Measurements from ENCODE around the gene TMEM45A.
"Not testable (repeated sequence)": the region's sequence is repeated elsewhere in the genome, so short reads cannot be mapped to it uniquely, and the experiment has no call there.

The TMEM45A gene

GRCh38 chr3:100533176-100533575 is 40.8 kb downstream of the TMEM45A start:
- DNase-seq (ENCODE audit: extremely low spot score): no peak
- no peak for TF ChIP-seq FOXM1 (IDR thresholded peaks at IDR 0.05; ENCODE audit: borderline replicate concordance)
- TF ChIP-seq LEF1 (IDR thresholded peaks at IDR 0.05; ENCODE audit: borderline replicate concordance): no peak
- no peak for TF ChIP-seq HDGF (IDR thresholded peaks at IDR 0.05; ENCODE audit: borderline replicate concordance)
- no peak for TF ChIP-seq NFRKB (IDR thresholded peaks at IDR 0.05)
- no peak for TF ChIP-seq FOXA1 (IDR thresholded peaks at IDR 0.05)
- no peak for TF ChIP-seq CTBP1 (IDR thresholded peaks at IDR 0.05; ENCODE audit: borderline replicate concordance)
- TF ChIP-seq L3MBTL2 (conservative IDR thresholded peaks at IDR 0.05): no peak
- TF ChIP-seq FOXK2 (IDR thresholded peaks at IDR 0.05): no peak
- POLR2A ChIA-PET: no interaction called here
- CTCF ChIA-PET: no interaction called here

DNA sequence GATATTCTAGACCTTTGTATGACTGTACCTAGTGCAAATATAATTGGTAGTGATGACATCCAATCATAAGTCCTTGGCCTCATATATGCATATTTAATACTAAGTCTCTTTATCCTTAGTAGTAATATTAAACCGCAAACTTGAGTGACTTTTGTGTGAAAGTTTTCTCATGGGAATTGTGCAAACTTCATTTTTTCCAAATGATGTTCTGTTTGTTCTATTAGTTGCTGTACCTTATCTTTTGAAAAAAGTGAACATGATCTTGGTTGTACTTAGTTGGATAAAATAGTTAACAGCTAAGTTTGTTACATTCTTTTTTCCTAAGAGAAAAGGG is 43.2 kb downstream of the TMEM45A start:
- no peak for DNase-seq (ENCODE audit: extremely low spot score)
- ChIA-PET POLR2A (no interaction called here), CTCF (no interaction called here)
- no peak for TF ChIP-seq TARDBP (IDR thresholded peaks at IDR 0.05)
- no peak for TF ChIP-seq HDGF (IDR thresholded peaks at IDR 0.05; ENCODE audit: borderline replicate concordance)
- TF ChIP-seq SUZ12 (IDR thresholded peaks at IDR 0.05): no peak
- no peak for TF ChIP-seq FOXA1 (IDR thresholded peaks at IDR 0.05)
- TF ChIP-seq L3MBTL2 (conservative IDR thresholded peaks at IDR 0.05): no peak
- TF ChIP-seq ARNT (IDR thresholded peaks at IDR 0.05): no peak
- TF ChIP-seq NFRKB (IDR thresholded peaks at IDR 0.05): no peak
- no peak for TF ChIP-seq ELF4 (IDR thresholded peaks at IDR 0.05)
- no peak for TF ChIP-seq CTBP1 (IDR thresholded peaks at IDR 0.05; ENCODE audit: borderline replicate concordance)

DNA sequence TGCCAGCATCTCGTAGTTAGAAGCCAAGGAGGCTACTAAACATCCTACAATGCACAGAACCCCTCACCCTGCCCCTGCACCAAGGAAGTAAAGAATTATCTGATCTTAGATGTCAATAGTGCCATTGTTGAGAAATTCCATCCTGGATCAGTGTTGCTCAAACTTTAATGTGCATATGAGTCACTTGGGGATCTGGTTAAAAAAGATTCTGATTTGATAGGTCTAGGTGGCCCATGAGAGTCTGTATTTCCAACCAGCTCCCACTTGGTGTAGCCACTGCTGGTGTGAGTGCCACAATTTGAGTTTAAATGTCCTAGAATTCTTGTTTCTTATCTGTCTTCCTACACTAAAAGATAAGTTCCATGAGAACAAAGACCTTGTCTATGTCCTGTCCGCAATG is 43.7 kb downstream of the TMEM45A start:
- TF ChIP-seq LEF1 (IDR thresholded peaks at IDR 0.05; ENCODE audit: borderline replicate concordance) (no peak), FOXK2 (IDR thresholded peaks at IDR 0.05) (no peak), TARDBP (IDR thresholded peaks at IDR 0.05) (no peak), ARNT (IDR thresholded peaks at IDR 0.05) (no peak), FOXA1 (IDR thresholded peaks at IDR 0.05) (no peak), CTBP1 (IDR thresholded peaks at IDR 0.05; ENCODE audit: borderline replicate concordance) (no peak), FOXM1 (IDR thresholded peaks at IDR 0.05; ENCODE audit: borderline replicate concordance) (no peak), HDGF (IDR thresholded peaks at IDR 0.05; ENCODE audit: borderline replicate concordance) (no peak), NFRKB (IDR thresholded peaks at IDR 0.05) (no peak), BHLHE40 (IDR thresholded peaks at IDR 0.05; ENCODE audit: borderline replicate concordance) (no peak), ELF4 (IDR thresholded peaks at IDR 0.05) (no peak), L3MBTL2 (conservative IDR thresholded peaks at IDR 0.05) (no peak), SP1 (IDR thresholded peaks at IDR 0.05) (no peak), ZNF384 (IDR thresholded peaks at IDR 0.05) (no peak), SUZ12 (IDR thresholded peaks at IDR 0.05) (no peak)
- TF ChIP-seq, protein P1, sequence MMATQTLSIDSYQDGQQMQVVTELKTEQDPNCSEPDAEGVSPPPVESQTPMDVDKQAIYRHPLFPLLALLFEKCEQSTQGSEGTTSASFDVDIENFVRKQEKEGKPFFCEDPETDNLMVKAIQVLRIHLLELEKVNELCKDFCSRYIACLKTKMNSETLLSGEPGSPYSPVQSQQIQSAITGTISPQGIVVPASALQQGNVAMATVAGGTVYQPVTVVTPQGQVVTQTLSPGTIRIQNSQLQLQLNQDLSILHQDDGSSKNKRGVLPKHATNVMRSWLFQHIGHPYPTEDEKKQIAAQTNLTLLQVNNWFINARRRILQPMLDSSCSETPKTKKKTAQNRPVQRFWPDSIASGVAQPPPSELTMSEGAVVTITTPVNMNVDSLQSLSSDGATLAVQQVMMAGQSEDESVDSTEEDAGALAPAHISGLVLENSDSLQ (IDR thresholded peaks at IDR 0.05): no peak
- ChIA-PET POLR2A (no interaction called here), CTCF (no interaction called here)
- no peak for DNase-seq (ENCODE audit: extremely low spot score)

- CTCF ChIA-PET: no interaction called here
- no peak for DNase-seq (ENCODE audit: extremely low spot score)
- TF ChIP-seq TARDBP (IDR thresholded peaks at IDR 0.05) (no peak), FOXA1 (IDR thresholded peaks at IDR 0.05) (no peak), ELF4 (IDR thresholded peaks at IDR 0.05) (no peak), FOXM1 (IDR thresholded peaks at IDR 0.05; ENCODE audit: borderline replicate concordance) (no peak), SP1 (IDR thresholded peaks at IDR 0.05) (no peak), NFRKB (IDR thresholded peaks at IDR 0.05) (no peak), HDGF (IDR thresholded peaks at IDR 0.05; ENCODE audit: borderline replicate concordance) (no peak), BHLHE40 (IDR thresholded peaks at IDR 0.05; ENCODE audit: borderline replicate concordance) (no peak), ARNT (IDR thresholded peaks at IDR 0.05) (no peak), ZNF384 (IDR thresholded peaks at IDR 0.05) (no peak), SUZ12 (IDR thresholded peaks at IDR 0.05) (no peak), L3MBTL2 (conservative IDR thresholded peaks at IDR 0.05) (no peak), CTBP1 (IDR thresholded peaks at IDR 0.05; ENCODE audit: borderline replicate concordance) (no peak), LEF1 (IDR thresholded peaks at IDR 0.05; ENCODE audit: borderline replicate concordance) (no peak)
- TF ChIP-seq, protein P1 (IDR thresholded peaks at IDR 0.05): no peak
- POLR2A ChIA-PET: no interaction called here
Observed at GRCh38 chr3:100537646-100538338, 45.4 kb downstream of the TMEM45A start.

DNA sequence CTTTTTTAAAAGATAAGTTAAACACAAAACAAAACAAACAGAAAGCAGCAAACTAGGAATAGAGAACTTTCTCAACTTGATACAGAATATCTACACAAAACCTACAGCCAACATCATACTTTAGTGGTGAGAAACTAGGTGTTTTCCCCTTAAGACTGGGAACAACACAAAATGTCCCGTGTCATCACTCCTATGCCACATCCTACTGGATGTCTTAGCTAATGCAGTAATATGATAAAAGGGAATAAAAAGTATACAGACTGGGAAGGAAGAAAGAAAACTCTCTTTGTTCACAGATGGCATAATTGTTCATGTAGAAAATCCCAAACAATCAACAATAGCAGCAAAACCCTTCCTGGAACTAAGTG is 45.9 kb downstream of the TMEM45A start:
- no peak for DNase-seq (ENCODE audit: extremely low spot score)
- TF ChIP-seq FOXK2 (IDR thresholded peaks at IDR 0.05) (no peak), L3MBTL2 (conservative IDR thresholded peaks at IDR 0.05) (no peak), ZNF384 (IDR thresholded peaks at IDR 0.05) (no peak), ARNT (IDR thresholded peaks at IDR 0.05) (no peak), TARDBP (IDR thresholded peaks at IDR 0.05) (no peak), SP1 (IDR thresholded peaks at IDR 0.05) (no peak), ELF4 (IDR thresholded peaks at IDR 0.05) (no peak), FOXA1 (IDR thresholded peaks at IDR 0.05) (no peak), SUZ12 (IDR thresholded peaks at IDR 0.05) (no peak), NFRKB (IDR thresholded peaks at IDR 0.05) (no peak)
- CTCF ChIA-PET: no interaction called here
- POLR2A ChIA-PET: no interaction called here

DNA sequence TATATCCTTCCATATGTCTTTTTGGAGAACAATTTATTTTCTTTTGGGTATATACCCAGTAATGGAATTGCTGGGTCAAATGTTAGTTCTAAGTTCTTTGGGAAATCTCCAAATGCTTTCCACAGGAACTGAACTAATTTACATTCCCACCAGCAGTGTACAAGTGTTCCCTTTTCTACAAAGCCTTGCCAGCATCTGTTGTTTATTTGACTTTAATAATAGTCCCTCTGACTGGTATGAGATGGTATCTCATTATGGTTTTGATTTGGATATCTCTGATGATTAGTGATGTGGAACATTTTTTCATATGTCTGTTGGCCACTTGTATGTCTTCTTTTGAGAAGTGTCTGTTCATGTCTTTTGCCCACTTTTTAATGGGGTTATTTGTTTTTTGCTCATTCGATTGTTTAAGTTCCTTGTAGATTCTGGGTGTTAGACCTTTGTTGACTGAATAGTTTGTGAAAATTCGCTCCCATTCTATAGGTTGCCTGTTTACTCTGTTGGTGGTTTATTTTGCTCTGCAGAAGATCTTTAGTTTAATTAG is 48.4 kb downstream of the TMEM45A start:
- TF ChIP-seq ZNF384 (IDR thresholded peaks at IDR 0.05): no peak
- TF ChIP-seq FOXM1 (IDR thresholded peaks at IDR 0.05; ENCODE audit: borderline replicate concordance): no peak
- no peak for TF ChIP-seq FOXK2 (IDR thresholded peaks at IDR 0.05)
- TF ChIP-seq LEF1 (IDR thresholded peaks at IDR 0.05; ENCODE audit: borderline replicate concordance): no peak
- TF ChIP-seq BHLHE40 (IDR thresholded peaks at IDR 0.05; ENCODE audit: borderline replicate concordance): no peak
- no peak for TF ChIP-seq SP1 (IDR thresholded peaks at IDR 0.05)
- TF ChIP-seq CTBP1 (IDR thresholded peaks at IDR 0.05; ENCODE audit: borderline replicate concordance): no peak
- TF ChIP-seq HDGF (IDR thresholded peaks at IDR 0.05; ENCODE audit: borderline replicate concordance): no peak
- no peak for TF ChIP-seq FOXA1 (IDR thresholded peaks at IDR 0.05)
- no peak for TF ChIP-seq TARDBP (IDR thresholded peaks at IDR 0.05)
- TF ChIP-seq ARNT (IDR thresholded peaks at IDR 0.05): no peak
- POLR2A ChIA-PET: no interaction called here
- no peak for DNase-seq (ENCODE audit: extremely low spot score)
- CTCF ChIA-PET: no interaction called here

DNA sequence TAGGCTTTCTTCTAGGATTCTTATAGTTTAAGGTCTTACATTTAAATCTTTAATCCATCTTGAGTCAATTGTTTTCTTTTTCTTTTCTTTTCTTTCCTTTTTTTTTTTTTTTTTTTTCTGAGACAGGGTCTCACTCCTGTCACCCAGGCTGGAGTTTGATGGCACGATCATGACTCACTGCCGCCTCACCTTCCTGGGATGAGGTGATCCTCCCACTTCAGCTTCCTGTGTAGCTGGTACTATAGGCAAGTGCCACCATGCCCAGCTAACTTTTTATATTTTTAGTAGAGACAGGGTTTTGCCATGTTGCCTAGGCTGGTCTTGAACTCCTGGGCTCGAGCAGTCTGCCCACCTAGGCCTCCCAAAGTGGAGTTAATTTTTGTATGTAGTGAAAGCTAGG is 49.0 kb downstream of the TMEM45A start:
- DNase-seq (ENCODE audit: extremely low spot score); POLR2A ChIA-PET; CTCF ChIA-PET: not testable (repeated sequence)
